Measurements from ENCODE around the gene KCNJ5.

DNA sequence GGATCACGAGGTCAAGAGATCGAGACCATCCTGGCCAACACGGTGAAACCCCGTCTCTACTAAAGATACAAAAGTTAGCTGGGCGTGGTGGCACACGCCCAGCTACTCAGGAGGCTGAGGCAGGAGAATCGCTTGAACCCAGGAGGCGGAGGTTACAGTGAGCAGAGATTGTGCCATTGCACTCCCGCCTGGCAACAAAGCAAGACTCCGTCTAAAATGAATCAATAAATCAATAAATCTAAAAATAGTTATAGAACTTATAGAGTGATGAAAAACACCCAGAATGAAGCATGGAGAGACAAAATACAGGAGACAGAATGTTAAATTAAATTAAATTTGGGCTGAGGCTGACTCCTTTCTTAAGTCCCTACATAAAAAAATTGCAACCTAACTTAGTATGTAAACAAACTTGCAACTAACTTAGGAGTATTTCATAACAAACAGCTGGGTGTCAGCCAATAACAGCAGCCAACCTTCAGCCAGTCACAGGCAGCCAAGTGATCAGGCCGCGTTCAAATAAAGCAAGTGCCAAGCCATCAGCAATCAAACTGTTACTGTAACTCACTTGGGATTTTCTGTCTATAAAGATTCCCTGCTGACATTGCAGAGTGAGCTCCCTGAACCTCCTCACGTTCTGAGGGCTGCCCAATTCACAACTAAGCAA lies 58.8 kb downstream of the KCNJ5 start:
- TF ChIP-seq POLR2A (IDR thresholded peaks at IDR 0.05; ENCODE audit: low read length) (no peak), GATA1 (IDR thresholded peaks at IDR 0.05; ENCODE audit: low read depth, low read length) (no peak)
